SK-N-SH (cell line): ENCODE measurements around the gene LIMK1.

Source experiments
- CTCF ChIP-seq: fragments of 200-600 bp; sonication (generic); IDR thresholded peaks from 2 replicates; pipeline ENCODE4 v1.6.1; 2017; ENCODE audit warnings: antibody characterized with exemption, mild to moderate bottlenecking, moderate library complexity
- JUND ChIP-seq: IDR thresholded peaks from 2 replicates; pipeline ENCODE4 v1.4.0; 2012
- RAD21 ChIP-seq: IDR thresholded peaks from 2 replicates; pipeline ENCODE4 v1.6.1; 2012; ENCODE audit warnings: mild to moderate bottlenecking, low read length

GRCh38 chr7:74057987-74058386, 25.6 kb upstream of the LIMK1 start:
- TF ChIP-seq RAD21 (no peak), CTCF (no peak), JUND (no peak)
